Measurements from ENCODE around the gene HLF.

HLF gene

DNA sequence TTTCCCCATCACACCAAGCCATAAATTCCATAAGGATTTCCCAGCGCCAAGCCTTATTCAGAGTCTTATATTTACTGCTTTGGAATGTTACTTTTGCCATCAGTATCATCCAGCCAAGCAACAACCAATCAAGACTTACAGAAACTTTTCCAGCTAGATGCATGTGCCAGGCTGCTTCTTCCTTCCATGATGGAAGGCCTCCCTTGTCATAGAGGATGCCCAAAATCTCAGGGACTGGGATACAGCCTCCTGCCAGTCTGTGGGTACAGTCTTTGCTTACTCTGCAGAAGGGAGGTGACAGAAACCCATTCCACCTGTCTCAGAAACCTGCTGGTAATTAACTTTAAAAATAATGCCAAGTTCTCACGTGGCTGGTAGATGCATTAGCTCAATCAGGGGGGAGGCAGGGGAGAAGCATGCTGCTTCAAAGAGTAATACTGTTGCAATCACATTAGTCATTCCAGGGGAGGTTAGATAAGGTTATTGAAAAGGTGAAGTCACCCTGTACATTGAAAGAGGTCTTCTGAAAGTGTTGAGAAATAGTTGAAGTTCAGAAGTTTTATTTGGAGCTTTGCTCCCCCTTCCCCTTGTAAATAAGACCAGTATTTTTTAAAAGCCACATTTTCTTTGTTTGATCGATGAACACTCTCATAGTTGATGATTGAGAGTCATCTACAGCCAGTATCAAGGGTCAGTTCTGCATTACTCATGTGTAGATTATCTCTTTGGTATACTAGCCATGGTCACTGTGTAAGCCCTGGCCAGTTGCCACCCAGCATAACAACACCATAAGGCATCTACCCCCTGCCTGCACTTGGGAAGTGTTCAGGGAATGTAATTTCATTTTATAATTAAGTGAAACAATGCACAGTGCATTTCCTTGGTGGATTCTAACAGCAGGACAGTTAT, 22.2 kb downstream of the HLF start:
- Mint-ChIP-seq H3K9me3 (no peaks in the 10 kb centered on the region), H3K4me1 (peaks cover 2% of the 10 kb centered on the region), H3K27me3 (no peaks in the 10 kb centered on the region), H3K4me3 (no peak overlapping the region), H3K27ac (no peak overlapping the region), H3K36me3 (ENCODE audit: low read depth) (no peaks in the 10 kb centered on the region)
- DNase-seq = no peak
- no peak for ATAC-seq

DNA sequence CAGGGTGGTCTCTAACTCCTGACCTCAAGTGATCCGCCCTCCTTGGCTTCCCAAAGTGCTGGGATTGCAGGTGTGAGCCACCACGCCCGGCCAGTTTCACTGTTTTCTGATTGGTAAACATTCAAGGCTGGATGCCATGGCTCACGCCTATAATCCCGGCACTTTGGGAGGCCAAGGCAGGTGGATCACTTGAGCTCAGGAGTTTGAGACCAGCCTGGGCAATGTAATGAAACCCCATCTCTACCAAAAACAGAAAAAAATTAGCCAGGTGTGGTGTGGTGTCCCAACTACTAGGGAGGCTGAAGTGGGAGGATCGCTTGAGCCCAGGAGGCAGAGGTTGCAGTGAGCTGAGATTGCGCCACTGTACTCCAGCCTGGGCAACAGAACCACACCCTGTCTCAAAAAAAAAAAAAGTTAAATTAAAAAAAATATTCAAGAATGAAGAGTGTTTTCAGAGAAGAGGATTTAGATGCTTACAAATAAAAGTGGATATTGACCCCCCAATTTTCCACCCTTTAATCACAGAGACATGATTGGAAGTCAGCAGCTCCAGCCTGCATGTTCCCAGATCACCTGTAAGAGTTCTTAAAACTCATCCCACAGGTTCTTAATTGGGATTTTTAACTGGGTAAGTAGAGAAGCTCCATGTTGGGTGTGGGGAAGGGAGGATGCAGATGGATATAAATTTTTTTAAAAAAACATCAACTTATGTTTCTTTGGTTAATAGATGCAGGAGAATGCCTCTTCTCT, 23.8 kb downstream of the HLF start:
- no peak overlapping the region for H3K27ac Mint-ChIP-seq
- H3K9me3 Mint-ChIP-seq = no peaks in the 10 kb centered on the region
- H3K4me1 Mint-ChIP-seq = peaks cover 2% of the 10 kb centered on the region

DNA sequence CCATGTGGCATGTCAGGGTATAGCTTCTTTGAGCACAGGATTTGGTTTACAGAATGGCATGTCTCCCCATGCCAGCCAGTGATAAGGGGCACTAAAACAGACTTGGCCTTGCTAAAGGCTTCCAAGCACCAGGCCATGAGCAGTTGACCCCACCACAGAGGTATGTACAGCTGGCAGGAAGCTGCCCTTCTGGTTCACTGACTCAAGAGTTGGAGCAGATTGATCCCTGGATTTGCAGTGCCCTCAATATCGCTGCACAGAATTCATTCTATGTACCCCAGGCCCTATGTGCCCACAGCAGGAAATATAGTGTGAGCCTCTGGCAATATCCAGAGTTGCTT, 24.3 kb downstream of the HLF start:
- Mint-ChIP-seq H3K36me3 (ENCODE audit: low read depth) (no peaks in the 10 kb centered on the region), H3K27me3 (no peaks in the 10 kb centered on the region), H3K4me3 (no peak overlapping the region), H3K4me1 (no peaks in the 10 kb centered on the region), H3K9me3 (no peaks in the 10 kb centered on the region), H3K27ac (no peak overlapping the region)
- DNase-seq (no peak), ATAC-seq (no peak)

More for the DNA sequence above, 23.8 kb downstream of the HLF start:
- no peak for ATAC-seq
- no peak for DNase-seq
- no peak overlapping the region for H3K4me3 Mint-ChIP-seq
- no peaks in the 10 kb centered on the region for H3K36me3 Mint-ChIP-seq (ENCODE audit: low read depth)
- H3K27me3 Mint-ChIP-seq = no peaks in the 10 kb centered on the region

DNA sequence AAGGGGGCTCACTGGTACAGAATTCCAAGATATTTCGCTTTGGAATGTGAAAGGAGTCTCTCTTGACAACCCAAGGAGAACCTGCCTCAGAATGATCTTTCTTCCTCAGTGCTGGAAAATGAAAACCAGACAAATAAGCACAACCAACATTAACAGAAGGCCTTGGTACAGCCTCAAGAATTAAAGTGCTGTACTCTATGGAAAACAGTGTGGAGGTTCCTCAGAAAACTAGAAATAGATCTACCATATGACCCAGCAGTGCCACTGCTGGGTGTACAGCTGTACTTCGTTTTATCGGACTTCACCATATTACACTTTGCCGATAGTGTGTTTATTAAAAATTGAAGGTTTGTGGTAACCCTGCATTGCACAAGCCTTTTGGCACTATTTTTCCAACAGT, 25.2 kb downstream of the HLF start:
- Mint-ChIP-seq H3K9me3 (no peaks in the 10 kb centered on the region), H3K27me3 (no peaks in the 10 kb centered on the region), H3K4me3 (no peak overlapping the region), H3K36me3 (ENCODE audit: low read depth) (no peaks in the 10 kb centered on the region), H3K4me1 (no peaks in the 10 kb centered on the region), H3K27ac (no peak overlapping the region)
- no peak for ATAC-seq
- no peak for DNase-seq

DNA sequence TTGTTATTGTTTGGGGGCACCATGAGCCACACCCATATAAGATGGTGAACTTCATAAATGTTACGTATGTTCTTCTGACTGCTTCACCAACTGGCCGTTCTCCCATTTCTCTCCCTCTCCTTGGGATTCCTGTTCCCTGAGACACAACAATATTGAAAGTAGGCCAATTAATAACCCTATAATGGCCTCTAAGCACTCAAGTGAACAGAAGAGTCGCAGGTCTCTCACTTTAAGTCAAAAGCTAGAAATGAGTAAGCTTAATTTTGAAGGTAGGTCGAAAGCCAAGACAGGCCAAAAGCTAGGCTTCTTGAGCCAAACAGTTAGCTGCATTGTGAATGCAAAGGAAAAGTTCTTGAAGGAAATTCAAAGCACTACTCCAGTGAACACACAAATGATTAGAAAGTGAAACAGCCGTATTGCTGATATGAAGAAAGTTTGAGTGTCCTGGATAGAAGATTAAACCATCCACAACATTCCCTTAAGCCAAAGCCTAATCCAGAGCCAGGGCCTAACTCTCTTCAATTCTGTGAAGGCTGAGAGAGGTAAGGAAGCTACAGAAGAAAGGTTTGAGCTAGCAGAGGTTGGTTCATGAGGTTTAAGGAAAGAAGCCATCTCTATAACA, 25.8 kb downstream of the HLF start:
- H3K36me3 Mint-ChIP-seq (ENCODE audit: low read depth) = no peaks in the 10 kb centered on the region
- H3K9me3 Mint-ChIP-seq = no peaks in the 10 kb centered on the region
- H3K27me3 Mint-ChIP-seq = no peaks in the 10 kb centered on the region
- H3K27ac Mint-ChIP-seq = no peak overlapping the region
- no peak overlapping the region for H3K4me3 Mint-ChIP-seq
- DNase-seq (no peak), ATAC-seq (no peak)
- no peaks in the 10 kb centered on the region for H3K4me1 Mint-ChIP-seq

DNA sequence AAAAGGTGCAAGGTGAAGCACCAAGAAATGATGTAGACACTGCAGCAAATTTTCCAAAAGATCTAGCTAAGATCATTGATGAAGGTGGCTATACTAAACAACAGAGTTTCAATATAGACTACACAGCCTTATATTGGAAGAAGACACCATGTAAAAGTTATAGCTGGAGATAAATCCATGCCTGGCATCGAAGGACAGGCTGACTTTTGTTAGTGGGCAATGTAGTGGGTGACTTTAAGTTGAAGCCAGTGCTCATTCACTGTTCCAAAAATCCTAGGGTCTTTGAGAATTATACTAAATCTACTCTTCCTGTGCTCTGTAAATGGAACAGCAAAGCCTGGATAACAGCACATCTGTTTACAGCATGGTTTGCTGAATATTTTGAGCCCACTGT, 26.4 kb downstream of the HLF start:
- H3K36me3 Mint-ChIP-seq (ENCODE audit: low read depth) = no peaks in the 10 kb centered on the region
- H3K4me3 Mint-ChIP-seq = no peak overlapping the region
- ATAC-seq = no peak
- no peaks in the 10 kb centered on the region for H3K4me1 Mint-ChIP-seq
- no peak for DNase-seq
- no peak overlapping the region for H3K27ac Mint-ChIP-seq
- H3K9me3 Mint-ChIP-seq = no peaks in the 10 kb centered on the region
- H3K27me3 Mint-ChIP-seq = no peaks in the 10 kb centered on the region

DNA sequence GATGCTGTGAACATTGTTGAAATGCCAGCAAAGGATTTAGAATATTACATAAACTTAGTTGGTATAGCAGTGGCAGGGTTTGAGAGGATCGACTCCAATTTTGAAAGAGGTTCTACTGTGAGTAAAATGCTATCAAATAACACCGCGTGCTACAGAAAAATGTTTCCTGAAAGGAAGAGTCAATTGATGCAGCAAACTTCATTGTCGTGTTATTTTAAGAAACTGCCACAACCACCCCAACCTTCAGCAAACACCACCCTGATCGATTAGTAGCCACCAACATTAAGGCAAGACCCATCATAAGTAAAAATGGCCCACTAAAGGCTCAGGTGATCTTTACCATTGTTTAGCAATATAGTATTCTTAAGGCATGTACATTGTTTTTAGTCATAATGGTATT, 27.3 kb downstream of the HLF start:
- ATAC-seq = no peak
- no peak overlapping the region for H3K4me3 Mint-ChIP-seq
- H3K27me3 Mint-ChIP-seq = no peaks in the 10 kb centered on the region
- H3K36me3 Mint-ChIP-seq (ENCODE audit: low read depth) = no peaks in the 10 kb centered on the region
- DNase-seq = no peak
- H3K9me3 Mint-ChIP-seq = no peaks in the 10 kb centered on the region
- no peak overlapping the region for H3K27ac Mint-ChIP-seq
- no peaks in the 10 kb centered on the region for H3K4me1 Mint-ChIP-seq

DNA sequence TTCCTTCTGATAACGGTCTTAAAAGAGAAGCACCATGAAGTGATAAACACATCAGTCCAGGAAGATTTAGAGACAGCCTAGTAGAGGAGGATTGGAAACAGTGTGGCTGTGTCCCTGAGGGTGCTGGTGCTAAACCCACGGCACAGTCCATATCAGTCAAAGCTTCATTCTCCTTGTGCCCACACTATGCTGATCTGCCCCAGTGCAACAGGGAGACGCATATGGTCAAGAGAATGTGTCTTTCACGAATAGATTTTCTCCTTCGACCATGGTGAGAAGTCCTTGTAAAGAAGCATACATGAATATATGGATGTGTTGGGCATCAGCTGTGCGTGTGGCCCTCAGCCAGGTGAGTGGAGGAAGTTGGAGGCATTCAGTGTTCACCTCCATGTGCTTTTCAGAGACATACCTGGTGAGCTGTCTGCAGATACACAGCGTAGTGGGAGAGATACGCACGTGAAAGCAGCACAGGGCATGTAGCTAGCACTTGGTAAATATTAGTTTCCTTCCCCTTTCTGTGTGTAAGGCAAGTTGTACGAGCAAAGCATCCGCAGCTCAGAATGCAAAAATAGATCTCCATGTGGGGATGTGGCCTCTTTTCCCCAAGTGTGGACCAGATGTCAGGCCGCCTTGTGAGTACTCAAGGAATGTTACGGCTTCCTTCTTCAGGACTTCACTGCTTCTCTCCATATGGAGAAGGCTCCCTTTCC, 29.4 kb downstream of the HLF start:
- Mint-ChIP-seq H3K9me3 (no peaks in the 10 kb centered on the region), H3K27me3 (no peaks in the 10 kb centered on the region), H3K4me1 (no peaks in the 10 kb centered on the region), H3K4me3 (no peak overlapping the region), H3K36me3 (ENCODE audit: low read depth) (no peaks in the 10 kb centered on the region), H3K27ac (no peak overlapping the region)
- no peak for ATAC-seq
- no peak for DNase-seq

DNA sequence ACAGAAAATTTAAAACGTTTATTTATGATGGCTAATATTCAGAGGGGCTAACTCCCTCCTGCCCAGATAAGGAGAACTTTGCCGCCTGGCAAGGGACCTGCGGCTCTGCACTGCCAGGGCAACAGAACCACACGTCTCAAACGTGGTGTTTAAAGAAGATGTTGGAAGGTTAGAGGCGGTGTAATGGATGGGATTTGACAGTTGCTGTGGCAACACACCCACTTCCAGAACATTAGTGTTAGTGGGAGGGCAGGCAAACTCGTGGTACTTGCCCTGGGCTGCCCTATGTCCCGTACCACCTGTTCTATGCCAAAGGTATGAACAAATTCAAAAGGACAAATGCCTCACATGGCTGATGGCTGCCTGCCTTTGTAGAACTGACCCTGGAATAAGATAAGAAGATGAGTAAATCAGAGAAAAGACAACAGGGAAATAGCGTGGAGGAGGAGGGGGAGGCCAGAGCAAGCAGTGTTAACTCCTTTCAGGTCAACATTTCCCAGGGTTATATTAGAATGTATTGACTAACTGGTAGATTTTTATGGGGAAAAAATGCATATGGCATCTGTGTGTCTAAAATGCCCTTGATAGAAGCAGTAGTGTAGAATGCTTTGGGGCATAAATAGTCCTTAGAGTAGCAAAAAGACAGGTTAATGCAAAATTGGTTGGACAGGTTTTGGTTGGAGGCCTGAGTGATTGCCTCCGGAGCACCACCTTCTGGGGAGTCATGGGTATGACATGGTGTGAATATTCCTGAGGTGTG, 30.8 kb downstream of the HLF start:
- H3K9me3 Mint-ChIP-seq = no peaks in the 10 kb centered on the region
- H3K27ac Mint-ChIP-seq = no peak overlapping the region
- H3K36me3 Mint-ChIP-seq (ENCODE audit: low read depth) = no peaks in the 10 kb centered on the region
- H3K27me3 Mint-ChIP-seq = no peaks in the 10 kb centered on the region
- H3K4me1 Mint-ChIP-seq = no peaks in the 10 kb centered on the region
- ATAC-seq (peak; percentile 59), DNase-seq (peak; percentile 54)
- H3K4me3 Mint-ChIP-seq = no peak overlapping the region

DNA sequence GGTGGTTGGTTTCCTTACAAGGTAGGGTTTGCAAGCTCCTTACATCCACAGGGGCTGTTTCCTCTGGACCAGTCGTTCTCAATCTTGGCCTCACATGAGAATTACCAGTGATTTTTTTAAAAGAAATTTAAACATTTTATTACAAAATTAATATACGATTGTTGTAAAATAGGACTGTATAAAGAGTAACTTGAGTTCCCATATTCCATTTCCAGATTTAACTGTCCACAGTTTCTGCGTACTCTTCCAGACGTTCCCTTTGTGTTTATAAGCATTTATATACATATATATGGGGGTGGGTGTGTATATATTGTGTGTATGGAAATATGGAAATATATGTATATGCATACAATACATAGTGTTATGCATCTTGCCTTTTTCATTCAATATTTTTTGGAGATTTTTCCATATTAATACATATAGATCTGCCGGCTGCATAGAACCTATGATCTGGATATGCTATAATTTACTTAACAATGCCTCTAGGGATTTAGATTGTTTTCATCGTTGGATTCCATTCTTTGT, 31.5 kb downstream of the HLF start:
- no peak overlapping the region for H3K4me3 Mint-ChIP-seq
- H3K9me3 Mint-ChIP-seq = no peaks in the 10 kb centered on the region
- DNase-seq (no peak), ATAC-seq (no peak)
- H3K4me1 Mint-ChIP-seq = no peaks in the 10 kb centered on the region
- H3K27me3 Mint-ChIP-seq = no peaks in the 10 kb centered on the region
- H3K27ac Mint-ChIP-seq = no peak overlapping the region
- no peaks in the 10 kb centered on the region for H3K36me3 Mint-ChIP-seq (ENCODE audit: low read depth)

DNA sequence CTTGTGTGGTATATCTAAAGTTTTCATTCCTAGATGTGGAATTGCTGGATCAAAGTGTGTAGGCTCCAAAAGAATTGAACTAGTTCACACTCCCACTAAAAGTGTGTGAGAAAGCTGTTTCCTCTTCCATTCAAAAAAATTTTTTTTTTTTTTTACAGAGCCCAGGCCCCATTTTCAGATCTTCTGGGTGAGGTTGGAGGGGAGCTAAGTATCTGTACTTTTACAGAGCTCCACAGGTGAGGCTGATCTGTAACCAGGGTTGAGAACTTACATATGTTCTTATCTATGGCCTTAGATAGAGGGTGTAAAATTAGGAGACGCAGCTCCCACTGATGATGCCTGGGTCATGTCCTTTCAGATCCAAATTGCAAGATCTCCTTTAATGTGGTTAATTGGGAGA, 31.9 kb downstream of the HLF start:
- Mint-ChIP-seq H3K36me3 (ENCODE audit: low read depth) (no peaks in the 10 kb centered on the region), H3K9me3 (no peaks in the 10 kb centered on the region), H3K4me3 (no peak overlapping the region), H3K27me3 (no peaks in the 10 kb centered on the region), H3K27ac (no peak overlapping the region), H3K4me1 (no peaks in the 10 kb centered on the region)
- DNase-seq (no peak), ATAC-seq (no peak)

DNA sequence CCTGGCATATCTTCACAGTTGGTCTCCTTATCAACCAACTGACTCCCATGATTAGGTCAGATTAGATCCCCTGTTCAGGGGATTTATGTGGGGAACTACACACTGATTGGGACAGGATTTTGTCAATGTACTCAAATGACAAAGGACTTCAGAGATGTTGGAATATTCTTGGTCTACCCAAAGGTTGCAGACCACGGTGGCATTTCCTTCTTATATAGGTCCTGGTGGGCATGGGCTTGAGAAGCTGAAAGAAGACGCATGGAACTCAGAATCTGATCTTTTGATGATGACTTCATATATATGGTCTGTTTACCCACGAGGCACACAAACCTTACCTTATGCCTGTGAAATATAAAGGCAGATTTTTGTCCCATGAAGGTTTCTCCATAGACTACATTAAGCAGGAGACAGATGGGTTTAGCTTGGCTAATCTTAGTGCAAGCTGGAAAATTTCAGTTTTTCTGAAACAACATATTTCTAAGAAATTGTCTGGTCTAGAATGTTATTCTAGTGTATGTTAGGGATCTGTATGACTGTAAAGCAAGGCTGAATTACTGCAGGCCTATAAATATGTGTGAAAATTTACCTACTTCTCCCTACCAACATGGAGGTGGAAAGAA, 33.5 kb downstream of the HLF start:
- DNase-seq = no peak
- H3K4me1 Mint-ChIP-seq = no peaks in the 10 kb centered on the region

DNA sequence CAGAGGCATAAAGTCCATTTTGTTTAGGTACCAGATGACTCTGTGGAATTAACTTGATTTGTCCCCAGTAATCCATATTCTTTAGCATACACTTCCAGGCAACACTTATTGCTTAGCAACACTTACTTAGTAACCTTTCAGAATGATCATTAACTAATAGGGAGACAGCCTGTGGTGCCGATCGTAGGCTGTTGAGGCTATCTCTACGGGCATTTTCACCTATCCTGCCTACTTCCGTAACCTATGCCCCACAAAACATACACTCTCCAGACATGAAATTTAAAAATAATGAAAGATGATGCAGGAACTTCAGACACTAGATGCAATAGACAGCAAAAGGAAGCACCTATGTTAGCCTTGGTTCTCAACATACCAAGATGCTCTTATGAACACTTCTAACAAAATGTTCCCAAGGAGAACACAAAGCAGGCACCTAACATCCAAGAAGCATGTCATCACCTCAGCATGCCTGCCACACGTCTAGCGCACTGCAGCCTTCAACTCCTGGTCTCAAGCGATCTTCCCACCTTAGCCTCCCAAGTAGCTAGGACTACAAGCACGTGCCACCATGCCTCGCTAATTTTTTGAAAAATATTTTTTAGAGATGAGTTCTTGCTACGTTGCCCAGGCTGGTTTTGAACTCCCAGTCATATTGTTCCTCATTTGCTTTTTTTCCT, 34.5 kb downstream of the HLF start:
- Mint-ChIP-seq H3K9me3 (no peaks in the 10 kb centered on the region), H3K27me3 (no peaks in the 10 kb centered on the region), H3K27ac (no peak overlapping the region), H3K36me3 (ENCODE audit: low read depth) (no peaks in the 10 kb centered on the region), H3K4me3 (no peak overlapping the region), H3K4me1 (no peaks in the 10 kb centered on the region)
- ATAC-seq (no peak), DNase-seq (no peak)

More for the DNA sequence above, 33.5 kb downstream of the HLF start:
- no peak overlapping the region for H3K4me3 Mint-ChIP-seq
- no peaks in the 10 kb centered on the region for H3K27me3 Mint-ChIP-seq
- no peaks in the 10 kb centered on the region for H3K36me3 Mint-ChIP-seq (ENCODE audit: low read depth)
- H3K27ac Mint-ChIP-seq = no peak overlapping the region
- H3K9me3 Mint-ChIP-seq = no peaks in the 10 kb centered on the region
- no peak for ATAC-seq

Measured in activated naive CD8-positive, alpha-beta T cell treated with anti-CD3 and anti-CD28 coated beads, Interleukin-2, amount 50 U/mL, for 24 hours (primary cell).